GM10266 (cell line): Measurements from ENCODE around the gene IER5.

Experiments used
- DNase-seq: peaks from one replicate; pipeline ENCODE4 v3.0.0; 2012; ENCODE audit errors: extremely low spot score
- TF ChIP-seq, protein P1 (sequence below): IDR thresholded peaks from 2 replicates; pipeline ENCODE4 v1.5.1; 2012; ENCODE audit warnings: mild to moderate bottlenecking, low read depth; ENCODE audit not compliant: control insufficient read depth, insufficient read depth; ENCODE audit errors: missing control alignments

Gene IER5

DNA sequence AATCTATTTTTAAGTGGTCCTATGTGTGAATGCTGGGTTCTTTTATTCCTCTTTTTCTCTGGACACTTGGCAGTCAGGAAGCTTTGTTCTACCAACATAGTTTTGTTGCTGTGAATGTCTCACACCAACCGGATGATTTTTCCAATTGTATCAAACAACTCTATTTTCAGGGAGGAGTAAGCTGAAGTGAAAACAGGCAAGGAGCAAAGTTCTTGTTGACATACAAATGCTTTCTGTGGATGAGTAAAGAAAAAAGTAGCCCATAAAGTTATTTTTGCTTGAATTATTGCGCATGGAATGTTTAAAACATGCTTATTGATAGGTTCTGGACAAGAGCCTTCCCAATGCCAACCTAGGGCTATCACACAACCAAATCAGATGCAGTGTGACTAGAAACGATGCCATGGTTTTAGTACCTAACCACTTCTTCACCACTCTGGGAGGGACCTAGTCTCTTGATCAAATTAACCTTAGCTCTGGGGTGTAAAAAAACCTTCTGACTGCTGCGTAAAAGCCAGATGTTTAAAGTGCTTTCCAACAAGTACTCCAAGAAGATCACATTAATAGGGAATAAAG is 4.5 kb downstream of the IER5 start:
- no peak for DNase-seq
- TF ChIP-seq, protein P1, sequence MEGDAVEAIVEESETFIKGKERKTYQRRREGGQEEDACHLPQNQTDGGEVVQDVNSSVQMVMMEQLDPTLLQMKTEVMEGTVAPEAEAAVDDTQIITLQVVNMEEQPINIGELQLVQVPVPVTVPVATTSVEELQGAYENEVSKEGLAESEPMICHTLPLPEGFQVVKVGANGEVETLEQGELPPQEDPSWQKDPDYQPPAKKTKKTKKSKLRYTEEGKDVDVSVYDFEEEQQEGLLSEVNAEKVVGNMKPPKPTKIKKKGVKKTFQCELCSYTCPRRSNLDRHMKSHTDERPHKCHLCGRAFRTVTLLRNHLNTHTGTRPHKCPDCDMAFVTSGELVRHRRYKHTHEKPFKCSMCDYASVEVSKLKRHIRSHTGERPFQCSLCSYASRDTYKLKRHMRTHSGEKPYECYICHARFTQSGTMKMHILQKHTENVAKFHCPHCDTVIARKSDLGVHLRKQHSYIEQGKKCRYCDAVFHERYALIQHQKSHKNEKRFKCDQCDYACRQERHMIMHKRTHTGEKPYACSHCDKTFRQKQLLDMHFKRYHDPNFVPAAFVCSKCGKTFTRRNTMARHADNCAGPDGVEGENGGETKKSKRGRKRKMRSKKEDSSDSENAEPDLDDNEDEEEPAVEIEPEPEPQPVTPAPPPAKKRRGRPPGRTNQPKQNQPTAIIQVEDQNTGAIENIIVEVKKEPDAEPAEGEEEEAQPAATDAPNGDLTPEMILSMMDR = no peak

DNA sequence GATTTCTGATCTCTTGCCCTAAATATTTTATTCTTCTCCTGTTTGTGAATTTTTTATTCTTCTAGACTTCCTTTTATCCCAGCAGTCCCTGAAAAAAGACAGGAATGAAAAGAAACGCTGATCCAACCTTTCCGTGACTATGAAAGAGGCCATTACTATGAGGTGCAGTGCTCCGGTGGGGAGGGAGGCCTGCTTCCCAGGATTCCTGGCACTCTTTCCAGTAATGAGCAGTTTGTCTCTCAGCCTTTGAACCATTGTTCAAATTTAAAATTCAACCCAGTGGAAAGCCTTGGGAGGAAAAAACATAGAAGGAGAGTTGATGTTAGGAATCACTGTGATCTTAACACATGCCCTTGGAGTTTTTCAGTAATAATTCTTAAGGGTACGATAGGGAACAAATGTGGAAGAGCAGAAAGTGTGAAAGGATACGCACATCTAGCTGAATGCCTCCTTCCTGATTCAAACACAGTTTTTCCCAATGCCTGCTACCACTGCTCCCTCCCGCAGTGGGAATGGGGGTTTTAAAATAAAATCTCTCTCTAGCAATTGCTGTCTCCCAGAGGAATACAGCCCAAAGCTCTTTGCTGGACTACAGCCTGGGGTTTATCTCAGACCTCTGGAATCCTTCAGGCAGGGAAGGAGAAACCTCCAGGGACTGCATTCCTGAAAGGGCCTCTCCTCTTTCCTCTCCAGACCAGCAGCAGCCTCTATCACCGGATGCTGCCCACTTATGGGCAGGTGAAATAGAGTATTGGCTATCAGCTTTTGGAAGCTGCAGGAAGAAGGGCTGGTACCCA is 6.1 kb downstream of the IER5 start:
- TF ChIP-seq, protein P1 = no peak
- no peak for DNase-seq

DNA sequence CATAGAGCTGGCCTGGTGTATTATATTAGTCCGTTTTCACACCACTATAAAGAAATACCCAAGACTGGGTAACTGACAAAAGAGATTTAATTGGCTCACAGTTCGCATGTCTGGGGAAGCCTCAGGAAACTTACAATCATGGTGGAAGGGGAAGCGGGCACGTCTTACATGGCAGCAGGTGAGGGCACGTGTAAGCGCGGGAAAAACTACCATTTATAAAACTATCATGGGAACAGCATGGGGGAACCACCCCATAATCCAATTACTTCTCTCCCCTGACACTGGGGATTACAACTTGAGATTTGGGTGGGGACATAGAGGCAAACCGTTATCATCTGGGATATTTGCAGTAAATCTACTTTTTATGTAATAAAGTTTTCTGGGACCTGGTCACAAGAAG is 6.8 kb downstream of the IER5 start:
- TF ChIP-seq, protein P1 = no peak
- DNase-seq = no peak

DNA sequence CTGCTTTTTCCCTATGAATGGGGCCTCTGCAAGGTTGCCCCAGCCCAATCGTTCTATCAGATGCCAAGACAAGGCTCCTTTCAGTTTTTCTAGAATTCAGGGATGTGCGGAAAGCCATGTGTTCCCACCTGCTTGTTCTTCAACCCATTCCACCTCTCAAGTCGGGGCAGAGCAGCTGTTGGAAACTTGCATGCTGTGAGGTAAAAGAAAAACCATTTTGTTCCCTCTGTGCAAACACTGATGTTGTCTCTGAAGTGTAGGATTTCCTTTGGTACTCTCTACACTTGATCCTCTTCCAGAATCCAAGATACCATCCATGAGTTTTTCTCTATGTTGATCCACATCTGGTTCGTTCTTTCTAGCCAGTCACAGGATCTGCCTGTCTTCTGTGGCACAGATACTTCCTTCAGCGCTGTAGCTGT is 7.3 kb downstream of the IER5 start:
- no peak for DNase-seq

DNA sequence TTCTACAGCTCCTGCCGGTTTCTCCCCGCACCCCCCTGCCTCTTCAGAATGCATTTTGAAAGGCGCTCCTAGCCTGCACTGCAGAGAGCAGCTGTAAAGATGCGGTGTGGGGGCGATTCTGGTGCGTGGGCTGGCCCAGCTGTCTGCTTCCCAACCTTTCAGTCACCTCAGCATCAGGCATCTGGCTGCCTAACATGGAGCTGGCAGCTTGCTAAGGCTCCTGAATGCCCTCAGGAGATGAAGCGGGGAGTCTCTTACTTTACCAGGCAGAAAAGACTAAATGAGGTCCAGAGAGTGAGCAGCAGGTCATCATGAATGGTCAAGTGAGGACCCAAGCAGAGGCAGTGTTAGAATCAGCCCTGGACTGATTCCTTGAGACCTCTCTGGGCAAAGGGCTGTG is 8.7 kb downstream of the IER5 start:
- TF ChIP-seq, protein P1 = no peak
- no peak for DNase-seq

More for the DNA sequence above, 7.3 kb downstream of the IER5 start:
- TF ChIP-seq, protein P1 = no peak

DNA sequence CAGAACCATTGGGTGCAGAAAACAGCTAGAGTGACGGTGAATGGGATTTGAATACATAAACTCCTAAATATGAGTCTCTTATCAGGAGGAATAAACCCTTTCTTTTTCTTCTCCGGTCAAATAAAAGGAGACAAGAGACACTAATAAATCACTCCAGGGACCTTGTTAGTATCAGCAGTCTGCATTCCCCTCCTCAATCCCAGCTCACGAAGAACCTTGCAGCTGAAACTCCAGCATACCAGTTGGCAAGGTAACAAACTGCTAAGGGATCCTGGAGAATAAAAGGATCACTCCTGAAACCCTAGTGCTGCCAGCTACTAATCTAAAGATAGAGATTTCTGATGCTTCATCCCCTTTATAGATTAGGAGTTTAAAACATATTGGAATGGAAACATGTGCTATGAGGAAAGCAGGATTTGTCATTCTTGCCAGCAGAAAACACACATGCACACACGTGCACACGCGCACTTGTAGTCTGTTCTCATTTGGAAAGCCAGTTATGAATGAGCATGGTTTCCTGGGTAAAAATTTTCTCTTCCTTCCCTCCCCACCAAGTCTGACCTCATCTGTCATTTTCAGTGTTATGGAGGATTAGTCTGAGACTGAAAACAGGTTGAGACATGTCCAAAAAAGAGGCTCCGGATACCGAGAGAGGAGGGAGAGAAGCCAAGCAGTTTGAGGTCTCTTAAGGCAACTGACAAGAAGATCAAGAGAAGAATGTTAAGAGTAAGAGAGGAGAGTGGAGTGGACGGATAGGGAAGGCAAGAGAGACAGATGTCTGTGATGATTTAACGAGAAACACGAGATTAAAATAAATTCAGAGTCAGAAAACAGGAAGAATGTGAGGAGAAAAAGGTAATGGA is 10.9 kb downstream of the IER5 start:
- DNase-seq = peak; percentile 69
- TF ChIP-seq, protein P1 = no peak
